Right kidney (tissue), 1 donor: ENCODE data around the gene ARL4C.

Experiments
- DNase-seq: peaks from one replicate; pipeline ENCODE4 v3.0.0-alpha.2; 2016

Gene ARL4C

GRCh38 chr2:234502285-234502918 is 5.5 kb upstream of the ARL4C start:
- DNase-seq, result no peak

GRCh38 chr2:234500394-234501006 is 3.6 kb upstream of the ARL4C start:
- peak; percentile 37 for DNase-seq

GRCh38 chr2:234497594-234498235 is 834 bp upstream of the ARL4C start:
- DNase-seq, result no peak

- DNase-seq, result peak; percentile 75
These were observed 636 bp downstream of the ARL4C start for GRCh38 chr2:234496055-234496834.

GRCh38 chr2:234495251-234496054 is 1.4 kb downstream of the ARL4C start:
- peak; percentile 72 for DNase-seq

GRCh38 chr2:234494361-234495250 is 2.3 kb downstream of the ARL4C start:
- peak; percentile 13 for DNase-seq

- DNase-seq, result no peak
These were observed 3.1 kb downstream of the ARL4C start for GRCh38 chr2:234493796-234494195.

- DNase-seq, result no peak
These were observed 4.0 kb downstream of the ARL4C start for GRCh38 chr2:234492717-234493485.

GRCh38 chr2:234491897-234492296 is 5.0 kb downstream of the ARL4C start:
- DNase-seq, result no peak

GRCh38 chr2:234491281-234491680 is 5.6 kb downstream of the ARL4C start:
- DNase-seq, result no peak

- no peak for DNase-seq
These were observed 6.4 kb downstream of the ARL4C start for GRCh38 chr2:234490271-234491091.

- no peak for DNase-seq
These were observed 7.9 kb downstream of the ARL4C start for GRCh38 chr2:234488913-234489451.

GRCh38 chr2:234488486-234488885 is 8.4 kb downstream of the ARL4C start:
- DNase-seq, result no peak

GRCh38 chr2:234487356-234487755 is 9.5 kb downstream of the ARL4C start:
- no peak for DNase-seq

- DNase-seq, result no peak
These were observed 13.2 kb downstream of the ARL4C start for GRCh38 chr2:234483568-234484251.

GRCh38 chr2:234481301-234481700 is 15.6 kb downstream of the ARL4C start:
- DNase-seq, result no peak

- no peak for DNase-seq
These were observed 16.5 kb downstream of the ARL4C start for GRCh38 chr2:234480337-234480736.

GRCh38 chr2:234479465-234479864 is 17.4 kb downstream of the ARL4C start:
- no peak for DNase-seq
